HT-29 (cell line): ENCODE data around the gene RGS6. TPM values are rescaled to one million over a fixed set of nuclear protein-coding genes. Genes with fewer than 3 reads are reported as not detected.
"Not testable (repeated sequence)": the region's sequence is repeated elsewhere in the genome, so short reads cannot be mapped to it uniquely, and the experiment has no call there.

ENCODE experiments used
- DNase-seq: peaks from one replicate; pipeline ENCODE4 v3.0.0-alpha.2; 2015; ENCODE audit warnings: low spot score
- total RNA-seq: library from RNA; depleted of rRNA; stranded (reverse); fragments of >200 nt; shearing (Covaris generic); gene quantifications from 2 replicates; pipeline ENCODE4 v1.2.3, GENCODE V29; 2014; rRNA removed

RGS6 gene
- not detected in 2 replicates for total RNA-seq

GRCh38 chr14:71932229-71932981 is at the start of gene RGS6:
Gene RGS6 (plus strand): TSS chr14:71932429.
- DNase-seq, result no peak

GRCh38 chr14:71883094-71883493 is 49.1 kb upstream of the RGS6 start:
- DNase-seq, result no peak

DNA sequence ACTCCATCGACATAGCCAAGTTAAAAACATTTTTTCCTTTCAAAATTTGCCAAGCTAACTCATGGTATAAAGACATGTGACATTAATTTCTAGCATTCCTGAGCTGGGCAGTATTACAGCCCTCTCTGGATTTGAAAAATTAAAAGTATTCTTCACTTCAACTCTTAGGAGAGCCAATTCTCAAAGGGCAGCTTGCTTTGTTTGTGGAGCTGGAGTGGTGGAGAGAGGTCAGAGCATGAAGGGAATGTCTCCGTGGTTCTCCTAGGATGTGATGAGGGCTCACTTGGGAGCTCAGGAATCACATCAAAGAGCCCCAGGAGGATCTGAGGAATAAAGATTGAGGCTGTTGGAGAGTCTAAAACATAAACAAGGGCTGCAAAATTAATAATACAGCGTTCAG is 46.9 kb upstream of the RGS6 start:
- DNase-seq, result no peak

DNA sequence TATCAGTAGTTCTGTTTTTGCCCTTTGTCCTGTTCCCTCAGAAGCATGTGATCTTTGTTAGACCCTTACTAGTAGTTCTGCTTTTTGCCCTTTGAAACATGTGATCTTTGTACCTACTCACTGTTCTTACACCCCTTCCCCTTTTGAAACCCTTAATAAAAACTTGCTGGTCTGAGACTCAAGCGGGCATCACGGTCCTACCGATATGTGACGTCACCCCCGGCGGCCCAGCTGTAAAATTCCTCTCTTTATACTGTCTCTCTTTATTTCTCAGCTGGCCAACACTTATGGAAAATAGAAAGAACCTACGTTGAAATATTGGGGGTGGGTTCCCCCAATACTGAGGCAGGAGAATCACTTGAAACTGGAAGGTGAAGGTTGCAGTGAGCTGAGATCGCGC is 44.4 kb upstream of the RGS6 start:
- not testable (repeated sequence) for DNase-seq

DNA sequence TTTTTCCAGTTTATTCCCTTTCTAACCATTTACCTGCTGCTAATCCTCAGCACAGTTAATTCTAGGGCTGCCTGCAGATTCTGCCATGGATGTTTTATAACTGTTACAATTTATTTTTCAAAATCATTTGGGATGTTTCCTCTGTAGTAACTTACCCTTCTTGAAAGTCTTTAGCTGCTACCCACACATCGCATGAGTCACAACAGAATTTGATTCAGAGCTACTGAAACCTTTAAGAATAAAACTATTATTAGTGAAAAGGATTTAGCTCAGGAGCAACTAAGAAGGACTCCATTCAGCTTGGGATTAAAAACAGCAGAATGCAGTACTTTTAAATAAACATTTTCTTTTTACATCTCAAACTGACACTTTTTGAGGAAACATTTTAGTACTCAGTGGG is 41.7 kb upstream of the RGS6 start:
- no peak for DNase-seq

GRCh38 chr14:71891185-71891584 is 41.0 kb upstream of the RGS6 start:
- no peak for DNase-seq

- no peak for DNase-seq
These were observed 40.3 kb upstream of the RGS6 start for GRCh38 chr14:71891970-71892369.

DNA sequence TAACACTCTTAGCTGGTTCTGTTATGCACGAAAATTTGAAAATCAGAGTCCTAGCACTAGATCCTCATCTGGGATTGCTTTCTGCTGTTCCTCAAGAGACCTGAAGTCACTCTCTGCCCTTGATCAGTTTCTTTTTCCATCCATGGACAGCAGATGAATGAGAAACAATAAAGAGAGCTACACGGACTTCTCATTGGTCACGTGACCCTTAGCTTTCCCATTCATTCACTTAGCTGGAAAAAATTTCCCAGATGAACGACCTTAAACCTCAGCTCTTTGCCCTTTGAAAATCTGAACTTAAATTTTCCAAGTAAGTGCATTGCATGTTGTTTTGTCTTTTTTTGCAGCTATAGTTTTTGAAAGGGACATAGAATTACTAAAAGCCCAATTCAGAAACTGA is 27.2 kb upstream of the RGS6 start:
- DNase-seq, result no peak

DNA sequence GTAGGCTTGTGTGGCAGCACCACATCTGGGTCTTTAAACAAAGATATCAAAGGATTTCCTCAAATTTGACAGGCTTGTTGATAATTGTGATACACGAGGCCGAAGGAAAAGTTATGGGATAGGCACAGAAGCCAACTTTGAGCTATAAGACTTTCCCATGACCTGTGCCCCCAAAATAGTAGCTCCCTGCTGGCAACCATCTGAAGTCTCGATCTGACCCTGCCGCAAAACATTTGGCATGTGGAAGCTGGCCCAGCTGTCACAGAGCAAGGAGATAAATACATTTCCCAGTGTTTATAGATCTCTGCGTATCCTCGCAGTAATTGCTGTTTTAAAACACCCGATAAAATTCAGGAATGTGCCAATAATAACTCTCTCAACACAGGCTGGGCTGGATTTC is 26.4 kb upstream of the RGS6 start:
- no peak for DNase-seq

GRCh38 chr14:71907793-71908515 is 24.3 kb upstream of the RGS6 start:
- DNase-seq, result no peak

DNA sequence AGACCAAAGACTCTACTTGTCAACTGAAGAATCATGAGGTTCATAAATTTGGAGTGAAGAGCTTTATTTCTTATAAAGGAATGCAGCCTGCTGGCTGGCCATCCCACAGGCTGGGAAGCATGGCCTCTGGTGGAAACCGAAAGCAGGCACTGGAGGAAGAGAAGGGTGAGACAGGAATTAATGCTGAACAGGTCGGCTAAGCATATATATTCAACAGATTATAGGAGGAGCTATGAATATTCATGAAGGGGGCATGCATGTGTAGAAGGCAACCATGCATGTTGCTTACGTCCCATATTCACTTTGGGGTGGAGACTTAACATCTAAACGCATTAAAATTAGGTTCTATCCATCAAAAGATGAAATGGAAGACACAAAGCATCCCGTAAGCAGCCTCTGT is 20.6 kb upstream of the RGS6 start:
- no peak for DNase-seq

GRCh38 chr14:71913342-71913741 is 18.9 kb upstream of the RGS6 start:
- DNase-seq, result no peak

DNA sequence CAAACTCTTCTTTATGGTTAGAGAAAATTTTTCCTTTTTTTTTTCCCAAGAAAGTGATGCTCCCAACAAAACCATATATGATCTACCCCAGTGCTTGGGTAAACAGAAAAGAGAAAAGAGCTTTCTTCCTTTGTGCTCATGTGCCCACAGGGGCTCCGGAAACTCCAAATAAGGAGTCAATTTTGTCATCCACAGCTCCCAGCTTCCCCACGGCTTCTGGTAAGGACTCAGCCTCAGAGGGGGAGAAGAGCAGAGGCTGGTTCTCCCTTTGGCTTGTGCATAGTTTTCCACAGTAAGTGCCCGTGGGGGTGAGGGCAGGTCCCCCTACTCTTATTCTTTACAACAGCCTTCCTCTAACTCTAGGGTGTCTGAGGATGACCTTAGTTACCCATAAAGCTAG is 13.3 kb upstream of the RGS6 start:
- no peak for DNase-seq

DNA sequence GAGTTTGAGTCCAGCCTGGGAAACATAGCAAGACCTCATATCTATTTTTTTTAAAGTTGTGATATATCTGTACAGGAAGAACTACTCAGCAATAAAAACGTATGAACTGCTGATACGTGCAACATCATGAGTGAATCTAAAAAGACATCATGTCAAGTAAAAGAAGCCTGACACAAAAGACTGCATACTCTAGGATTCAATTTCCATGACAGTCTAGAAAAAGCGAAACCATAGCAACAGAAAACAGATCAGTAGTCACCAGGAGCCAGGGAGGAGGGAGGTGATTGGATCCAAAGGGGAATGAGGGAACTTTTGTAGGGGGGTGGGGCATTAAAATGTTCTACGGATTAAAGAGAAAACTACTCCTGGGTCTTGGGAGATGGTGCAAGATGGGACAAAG is 8.7 kb upstream of the RGS6 start:
- DNase-seq, result no peak

DNA sequence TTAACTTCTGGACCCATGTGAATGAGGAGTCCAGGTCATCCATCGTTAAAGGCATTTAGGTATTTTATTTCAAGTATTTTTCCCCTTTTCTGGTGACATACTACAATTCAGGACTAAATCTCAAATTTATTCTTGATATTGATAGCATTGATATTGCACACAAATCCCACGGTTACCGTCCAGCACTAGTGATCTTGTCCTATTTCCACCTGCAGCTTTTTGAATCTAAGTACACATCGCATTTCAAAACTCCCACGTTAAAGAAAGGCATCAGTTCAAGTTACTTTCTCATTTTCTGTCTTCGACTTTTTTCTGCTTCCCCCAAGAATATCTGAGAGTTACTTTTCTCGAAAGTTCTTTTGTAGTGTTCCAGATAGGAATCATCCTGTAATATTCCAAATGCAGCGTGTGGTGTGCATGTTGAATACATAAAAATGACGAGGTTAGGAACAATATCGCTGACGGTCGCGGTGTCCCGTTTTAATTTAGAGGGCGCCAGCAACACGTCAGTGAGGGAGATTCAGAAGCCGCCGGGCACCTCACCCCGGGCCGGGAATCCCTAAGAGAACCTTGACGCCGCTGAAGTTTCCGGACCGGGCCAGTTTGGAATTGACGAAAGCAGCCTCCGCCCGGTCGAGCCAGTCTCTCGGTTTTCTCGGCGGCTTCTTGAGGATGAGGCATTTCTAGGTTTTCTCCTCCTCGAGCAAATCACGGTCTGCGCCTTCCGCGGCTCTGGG is 569 bp upstream of the RGS6 start:
- no peak for DNase-seq

DNA sequence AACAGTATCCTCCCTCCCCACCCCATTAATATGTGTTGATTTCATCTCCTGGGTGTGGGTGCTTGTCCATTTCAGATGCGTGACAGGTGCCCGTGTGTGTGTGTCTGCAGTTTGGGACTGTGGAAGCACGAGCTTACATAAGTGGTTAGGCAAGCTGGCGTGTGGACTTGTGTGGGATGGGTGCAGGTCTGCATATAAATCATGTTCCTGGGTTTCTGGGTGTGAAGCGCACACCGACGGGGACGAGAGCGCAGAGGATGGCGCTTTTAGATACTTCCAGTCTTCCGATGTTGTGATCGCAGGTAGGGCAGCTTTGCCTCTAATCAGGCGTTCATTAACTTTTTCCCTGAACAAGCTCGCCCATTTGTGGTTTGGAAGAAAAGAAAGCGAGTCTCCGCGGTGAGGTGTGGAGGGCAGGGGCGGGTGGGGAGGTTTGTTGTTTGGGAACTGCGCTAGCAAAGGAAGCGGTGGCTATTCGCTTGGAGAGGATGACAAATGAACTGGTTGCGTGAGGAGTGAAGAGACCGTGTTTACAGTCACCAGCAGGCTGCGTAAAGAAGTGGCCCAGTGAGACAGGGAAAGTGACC is 865 bp downstream of the RGS6 start:
- no peak for DNase-seq

DNA sequence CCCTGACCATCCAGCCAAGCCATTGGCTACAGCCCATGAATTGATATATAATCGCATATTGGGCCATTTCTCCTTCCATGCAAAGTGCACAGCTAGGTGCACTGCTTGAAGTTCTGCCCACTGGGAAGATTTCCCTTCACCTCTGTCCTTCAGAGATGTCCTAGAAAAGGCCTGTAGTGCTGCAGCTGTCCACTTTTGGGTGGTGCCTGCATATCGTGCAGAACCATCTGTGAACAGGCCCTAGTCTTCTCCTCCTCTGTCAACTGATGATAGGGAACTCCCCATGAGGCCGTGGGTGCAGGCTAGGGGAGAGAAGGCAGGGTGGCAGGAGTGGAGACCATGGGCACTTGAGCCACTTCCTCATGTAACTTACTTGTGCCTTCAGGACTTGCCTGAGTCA is 6.0 kb downstream of the RGS6 start:
- DNase-seq, result not testable (repeated sequence)

GRCh38 chr14:71939344-71939743 is 7.1 kb downstream of the RGS6 start:
- DNase-seq, result not testable (repeated sequence)

DNA sequence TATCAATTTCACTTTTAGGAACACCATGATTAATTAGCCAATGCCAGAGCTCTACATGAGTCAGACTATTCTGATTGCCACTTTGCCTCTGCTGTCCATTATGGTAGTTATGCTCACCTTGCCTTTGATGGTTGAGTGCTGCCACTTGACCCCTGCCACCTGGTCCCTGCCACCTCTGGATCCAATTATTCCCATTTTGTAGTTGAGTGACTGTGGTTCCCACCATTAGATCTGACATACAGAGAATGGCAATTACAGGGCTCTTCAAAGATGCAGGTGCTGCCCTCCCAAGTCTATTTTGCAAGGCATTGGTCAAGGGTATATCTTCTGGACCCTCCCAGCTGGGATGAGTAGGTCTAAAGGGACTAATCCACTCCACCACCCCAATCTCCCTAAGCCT is 8.3 kb downstream of the RGS6 start:
- DNase-seq, result not testable (repeated sequence)

GRCh38 chr14:71941616-71942015 is 9.4 kb downstream of the RGS6 start:
- not testable (repeated sequence) for DNase-seq

DNA sequence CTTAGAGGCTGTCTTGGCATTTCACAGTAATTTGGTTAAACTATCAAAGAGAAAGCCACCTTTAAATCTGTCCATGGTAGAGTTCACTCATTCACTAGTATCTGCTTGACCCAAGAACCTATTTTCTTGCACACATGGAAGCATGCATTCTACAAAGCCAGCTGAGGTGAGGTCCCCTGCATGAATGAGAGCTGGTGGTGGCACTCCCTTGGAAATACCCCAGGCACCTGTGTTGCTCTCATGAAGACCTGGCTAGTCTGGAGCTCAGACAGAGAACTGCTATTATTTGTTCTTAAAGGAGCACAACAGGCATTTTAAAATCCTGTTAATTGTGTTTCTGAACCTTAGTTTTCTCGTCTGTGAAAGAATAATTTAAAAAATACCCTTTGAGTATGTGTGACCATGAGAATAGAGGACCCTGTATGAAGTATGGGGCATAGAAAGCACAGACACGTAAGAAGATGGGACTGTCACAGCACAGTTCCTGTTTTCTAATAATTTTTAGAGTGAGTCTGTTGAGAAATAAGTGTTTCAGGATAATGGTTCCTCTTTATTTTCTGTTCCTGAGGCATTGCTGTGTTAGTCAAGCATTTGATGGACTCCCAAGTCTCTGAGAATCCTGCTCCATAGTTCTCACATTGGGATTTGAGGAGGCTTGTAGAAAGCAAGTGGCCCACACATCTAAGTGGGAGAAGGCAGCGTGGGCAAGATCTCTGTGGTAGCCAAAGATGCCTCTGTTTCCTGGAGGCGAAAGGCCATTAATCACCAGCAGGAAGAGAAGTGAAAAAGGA is 10.9 kb downstream of the RGS6 start:
- no peak for DNase-seq
